HG03469 (cell line): ENCODE data around the gene GPC6.

ENCODE experiments used
- ATAC-seq: cut with Tn5 transposase; IDR thresholded peaks from one replicate; pipeline ENCODE4 v1.9.1; 2021; ENCODE audit warnings: mild to moderate bottlenecking, moderate library complexity, moderate number of reproducible peaks; ENCODE audit not compliant: unreplicated experiment

GPC6 gene

GRCh38 chr13:93806861-93807260 lies 580.3 kb downstream of the GPC6 start:
- ATAC-seq, result no peak

DNA sequence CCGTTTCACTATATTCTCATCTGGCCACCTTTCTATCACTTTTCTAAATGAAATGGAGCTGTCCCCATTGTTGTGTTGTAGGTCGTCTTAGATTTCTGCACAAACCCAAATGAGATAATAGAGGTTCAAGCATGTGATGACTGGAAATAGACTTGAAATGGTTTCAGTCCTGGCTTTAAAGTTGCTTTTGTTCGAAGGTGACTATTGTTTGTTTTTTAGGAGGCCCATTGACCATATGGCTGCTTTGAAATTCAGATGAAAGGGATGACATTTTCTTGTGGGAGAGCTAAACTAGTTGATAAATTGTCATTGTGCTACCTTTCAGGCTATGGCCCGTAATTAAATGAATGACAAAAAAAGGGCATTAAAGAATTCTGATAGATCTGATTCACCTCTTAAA lies 583.7 kb downstream of the GPC6 start:
- ATAC-seq, result no peak

GRCh38 chr13:93811071-93811737 lies 584.6 kb downstream of the GPC6 start:
- ATAC-seq, result no peak

- no peak for ATAC-seq
Measured at GRCh38 chr13:93811738-93812112, 585.1 kb downstream of the GPC6 start.

GRCh38 chr13:93814658-93815057 lies 588.1 kb downstream of the GPC6 start:
- no peak for ATAC-seq

GRCh38 chr13:93818345-93818744 lies 591.7 kb downstream of the GPC6 start:
- no peak for ATAC-seq

GRCh38 chr13:93819331-93819890 lies 592.8 kb downstream of the GPC6 start:
- no peak for ATAC-seq

DNA sequence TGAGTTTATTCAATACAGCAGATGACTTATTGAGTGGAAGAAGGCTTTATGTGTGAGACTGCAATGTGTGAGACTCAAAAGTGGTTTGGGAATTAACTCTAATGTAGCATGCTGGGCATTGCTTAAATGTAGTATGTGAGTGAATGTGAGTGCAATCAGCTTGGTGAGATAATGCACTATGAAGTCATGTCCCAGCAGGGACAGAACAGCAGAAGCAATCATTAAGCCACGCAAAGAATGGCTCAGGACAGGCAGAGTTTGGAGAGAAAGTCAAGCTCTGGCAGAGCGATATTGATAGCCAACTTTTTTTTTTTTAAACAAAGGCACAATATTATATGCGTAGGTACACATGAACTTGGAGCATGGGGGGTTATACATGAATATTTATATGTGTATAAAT lies 597.7 kb downstream of the GPC6 start:
- ATAC-seq, result no peak

GRCh38 chr13:93834051-93834450 lies 607.4 kb downstream of the GPC6 start:
- ATAC-seq, result no peak

GRCh38 chr13:93843082-93843481 lies 616.5 kb downstream of the GPC6 start:
- no peak for ATAC-seq

DNA sequence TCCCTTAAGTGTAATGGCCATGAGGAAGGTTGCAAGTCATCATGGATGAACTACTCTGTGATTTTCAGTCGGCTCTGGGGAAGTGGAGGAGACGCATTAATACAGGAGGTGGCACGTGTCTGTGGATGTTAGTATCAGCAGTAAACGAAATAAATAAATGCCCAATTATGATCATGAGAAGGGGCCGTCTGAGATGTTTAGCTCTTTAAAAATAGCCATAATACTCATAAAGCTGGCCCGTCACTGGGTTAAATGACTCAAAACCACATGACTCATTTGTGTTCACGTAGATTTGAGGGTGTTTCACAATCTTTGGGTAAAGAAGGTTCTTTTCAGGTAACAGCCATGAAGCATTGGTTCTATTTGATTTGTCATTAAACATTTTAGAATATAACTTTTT lies 620.6 kb downstream of the GPC6 start:
- no peak for ATAC-seq

GRCh38 chr13:93848247-93848646 lies 621.6 kb downstream of the GPC6 start:
- ATAC-seq, result no peak

GRCh38 chr13:93851236-93851635 lies 624.6 kb downstream of the GPC6 start:
- no peak for ATAC-seq

GRCh38 chr13:93853912-93854311 lies 627.3 kb downstream of the GPC6 start:
- no peak for ATAC-seq

DNA sequence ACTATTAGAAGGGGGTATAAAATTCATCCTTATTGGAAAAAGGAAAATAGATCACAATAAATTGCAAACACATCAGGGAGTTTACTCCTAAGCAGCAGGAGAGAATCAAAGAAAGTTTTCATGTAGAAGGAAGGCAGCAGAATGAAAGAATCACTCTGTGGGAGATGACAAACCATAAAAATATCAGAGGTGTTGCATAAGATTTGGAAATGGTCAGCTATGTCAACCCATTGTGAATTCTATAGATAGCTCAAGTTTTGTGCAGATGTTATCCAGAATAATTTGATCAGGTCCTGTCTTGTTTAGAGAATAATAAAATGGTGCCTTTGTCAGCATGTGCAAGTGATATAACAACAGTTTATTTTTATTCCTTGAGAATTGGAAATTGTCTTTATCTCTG lies 630.5 kb downstream of the GPC6 start:
- ATAC-seq, result no peak

GRCh38 chr13:93859716-93860115 lies 633.1 kb downstream of the GPC6 start:
- ATAC-seq, result no peak

DNA sequence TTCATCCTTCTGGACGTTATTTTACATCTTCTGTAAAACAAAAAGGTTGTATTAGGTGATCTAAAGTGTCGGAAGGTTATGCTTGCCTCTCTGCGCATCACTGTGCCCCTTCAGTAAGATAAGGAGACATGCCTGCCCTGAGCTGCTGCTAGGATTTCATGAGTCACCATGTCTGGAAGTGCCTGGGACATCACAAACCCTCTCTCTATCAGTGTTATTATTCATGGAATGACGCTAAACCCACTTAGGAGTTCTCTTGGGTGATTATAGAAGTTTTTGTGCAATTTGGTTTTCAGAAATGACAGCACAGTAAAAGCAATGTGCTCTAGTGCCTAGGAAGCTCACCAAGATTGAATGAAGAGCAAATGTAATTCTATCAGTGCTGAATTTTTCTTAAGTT lies 635.2 kb downstream of the GPC6 start:
- no peak for ATAC-seq

DNA sequence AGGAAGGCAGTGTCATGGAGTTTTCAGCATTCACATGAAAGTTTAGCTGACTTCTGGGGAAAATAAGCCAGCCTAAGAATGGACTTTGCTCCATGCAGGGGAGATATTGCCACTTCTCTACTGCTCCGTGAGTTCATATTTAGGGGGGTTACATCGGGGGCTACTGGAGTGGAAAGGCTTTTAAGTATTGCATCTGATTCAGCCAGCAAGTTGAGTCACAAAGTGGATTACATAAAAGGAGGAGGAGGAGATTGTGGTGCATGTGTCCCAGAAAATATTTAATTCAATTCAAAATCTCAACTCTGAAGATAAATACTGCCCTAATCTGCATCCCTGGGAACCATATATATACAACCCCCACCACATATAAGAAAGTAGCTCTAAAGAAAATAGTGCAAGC lies 635.7 kb downstream of the GPC6 start:
- ATAC-seq, result no peak

- ATAC-seq, result no peak
Measured at GRCh38 chr13:93865235-93865634, 638.6 kb downstream of the GPC6 start.

GRCh38 chr13:93867481-93867880 lies 640.9 kb downstream of the GPC6 start:
- ATAC-seq, result no peak

GRCh38 chr13:93872376-93872775 lies 645.8 kb downstream of the GPC6 start:
- no peak for ATAC-seq

- no peak for ATAC-seq
Measured at GRCh38 chr13:93872786-93873347, 646.3 kb downstream of the GPC6 start.

DNA sequence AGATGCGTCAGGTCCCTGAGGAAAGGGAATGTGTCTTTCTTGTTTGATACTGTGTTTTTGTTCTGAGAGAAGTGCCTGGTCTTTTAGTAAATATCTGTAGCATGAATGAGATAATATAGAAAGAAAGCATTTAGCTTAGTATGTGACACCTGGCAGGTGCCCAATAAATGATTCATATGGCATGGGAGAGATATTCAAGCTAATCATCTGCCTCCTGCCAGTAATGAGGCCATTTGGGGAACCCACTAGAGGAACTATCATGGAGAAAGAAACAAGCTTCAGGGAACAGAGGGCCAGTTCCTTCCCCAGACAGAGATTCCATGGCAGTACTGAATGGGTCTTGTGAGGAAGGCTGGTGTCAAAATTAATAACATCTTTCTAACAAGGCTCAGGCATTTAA lies 648.9 kb downstream of the GPC6 start:
- ATAC-seq, result no peak
